ENCODE measurements around the gene DGKH.

The DGKH gene

DNA sequence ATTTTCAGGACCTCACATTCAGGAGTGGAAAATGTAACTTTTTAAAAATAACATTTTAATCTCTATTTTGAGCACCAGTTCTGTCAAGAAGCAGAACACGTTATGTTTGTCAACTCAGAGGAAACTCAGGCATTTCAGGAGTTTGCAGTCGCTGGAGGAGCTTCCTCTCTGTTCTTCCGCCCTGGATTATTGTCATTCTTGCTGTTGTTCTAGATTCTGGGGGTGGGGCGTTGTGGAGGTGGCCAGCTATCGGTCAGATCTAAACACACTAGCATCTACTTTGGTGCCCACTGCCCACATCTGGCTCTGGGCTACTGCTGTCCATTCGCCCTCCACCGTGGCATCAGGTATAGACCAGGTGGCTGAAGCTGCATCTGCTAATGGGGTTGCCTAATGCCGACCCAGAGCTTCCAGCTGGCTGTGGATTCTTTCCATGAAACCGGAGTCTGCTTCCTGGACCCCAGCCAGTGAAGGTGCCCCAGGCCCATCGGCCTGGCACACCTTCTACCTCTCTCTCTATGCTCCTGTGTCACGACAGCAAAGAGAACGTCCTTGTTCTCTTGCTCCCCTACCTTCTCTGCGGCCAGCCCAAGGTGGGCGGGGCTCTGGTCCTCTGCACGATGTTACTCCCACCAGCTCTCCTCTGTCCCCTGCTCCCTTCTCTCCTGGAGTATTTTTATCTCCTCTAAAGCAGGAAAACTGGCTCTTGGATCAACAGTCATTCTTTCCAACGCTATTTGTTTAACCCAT is 36.7 kb upstream of the DGKH start:
- Histone ChIP-seq H3K4me3 (ENCODE audit: low read length) (no peak overlapping the region), H3K9me3 (ENCODE audit: control insufficient read depth, insufficient read depth, low read length) (no peaks in the 10 kb centered on the region), H3K36me3 (ENCODE audit: control insufficient read depth, low read length) (no peaks in the 10 kb centered on the region), H3K4me2 (ENCODE audit: low read length) (no peak overlapping the region), H3K27me3 (ENCODE audit: control insufficient read depth, low read length) (no peaks in the 10 kb centered on the region), H3K9me2 (replicated peaks; ENCODE audit: control insufficient read depth, low read length) (no peaks in the 10 kb centered on the region), H3K79me2 (ENCODE audit: control insufficient read depth, low read length) (no peaks in the 10 kb centered on the region), H3F3A (ENCODE audit: control insufficient read depth, insufficient read depth) (no peaks in the 10 kb centered on the region), H3K4me1 (ENCODE audit: control insufficient read depth, low read length) (no peaks in the 10 kb centered on the region), H3K27ac (ENCODE audit: low read depth, low read length) (no peak overlapping the region), H4K20me1 (ENCODE audit: control insufficient read depth, insufficient read depth, low read depth, low read length) (no peaks in the 10 kb centered on the region)
- no peak for TF ChIP-seq EZH2phosphoT487 (IDR thresholded peaks at IDR 0.05; ENCODE audit: borderline replicate concordance, low read length)
- TF ChIP-seq, protein P1, sequence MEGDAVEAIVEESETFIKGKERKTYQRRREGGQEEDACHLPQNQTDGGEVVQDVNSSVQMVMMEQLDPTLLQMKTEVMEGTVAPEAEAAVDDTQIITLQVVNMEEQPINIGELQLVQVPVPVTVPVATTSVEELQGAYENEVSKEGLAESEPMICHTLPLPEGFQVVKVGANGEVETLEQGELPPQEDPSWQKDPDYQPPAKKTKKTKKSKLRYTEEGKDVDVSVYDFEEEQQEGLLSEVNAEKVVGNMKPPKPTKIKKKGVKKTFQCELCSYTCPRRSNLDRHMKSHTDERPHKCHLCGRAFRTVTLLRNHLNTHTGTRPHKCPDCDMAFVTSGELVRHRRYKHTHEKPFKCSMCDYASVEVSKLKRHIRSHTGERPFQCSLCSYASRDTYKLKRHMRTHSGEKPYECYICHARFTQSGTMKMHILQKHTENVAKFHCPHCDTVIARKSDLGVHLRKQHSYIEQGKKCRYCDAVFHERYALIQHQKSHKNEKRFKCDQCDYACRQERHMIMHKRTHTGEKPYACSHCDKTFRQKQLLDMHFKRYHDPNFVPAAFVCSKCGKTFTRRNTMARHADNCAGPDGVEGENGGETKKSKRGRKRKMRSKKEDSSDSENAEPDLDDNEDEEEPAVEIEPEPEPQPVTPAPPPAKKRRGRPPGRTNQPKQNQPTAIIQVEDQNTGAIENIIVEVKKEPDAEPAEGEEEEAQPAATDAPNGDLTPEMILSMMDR (IDR thresholded peaks at IDR 0.05; ENCODE audit: low read depth, low read length, poor library complexity, severe bottlenecking) = no peak

DNA sequence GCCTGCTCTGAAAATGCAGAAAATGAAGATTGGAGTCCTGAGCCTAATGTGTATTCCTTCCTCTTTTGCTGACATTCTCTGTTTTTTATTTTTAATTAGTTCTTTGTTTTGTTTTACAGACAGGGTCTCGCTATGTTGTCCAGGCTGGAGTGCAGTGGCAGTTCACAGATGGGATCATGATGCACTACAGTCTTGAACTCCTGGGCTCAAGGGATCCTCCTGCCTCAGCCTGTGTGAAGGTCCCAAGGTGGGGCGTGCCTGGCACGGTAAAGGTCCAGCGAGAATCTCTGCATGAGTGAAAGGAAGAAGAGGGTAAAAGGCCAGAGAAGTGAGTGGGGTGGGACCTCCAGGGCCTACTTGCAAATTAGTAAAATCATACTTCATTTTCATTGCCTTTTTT is 34.3 kb upstream of the DGKH start:
- H3K4me3 ChIP-seq (ENCODE audit: low read length) = no peak overlapping the region
- no peaks in the 10 kb centered on the region for H3F3A ChIP-seq (ENCODE audit: control insufficient read depth, insufficient read depth)
- H3K79me2 ChIP-seq (ENCODE audit: control insufficient read depth, low read length) = no peaks in the 10 kb centered on the region
- H4K20me1 ChIP-seq (ENCODE audit: control insufficient read depth, insufficient read depth, low read depth, low read length) = no peaks in the 10 kb centered on the region
- no peaks in the 10 kb centered on the region for H3K27me3 ChIP-seq (ENCODE audit: control insufficient read depth, low read length)
- no peaks in the 10 kb centered on the region for H3K36me3 ChIP-seq (ENCODE audit: control insufficient read depth, low read length)
- TF ChIP-seq, protein P1 (IDR thresholded peaks at IDR 0.05; ENCODE audit: low read depth, low read length, poor library complexity, severe bottlenecking) = no peak
- no peak for TF ChIP-seq EZH2phosphoT487 (IDR thresholded peaks at IDR 0.05; ENCODE audit: borderline replicate concordance, low read length)
- no peak overlapping the region for H3K4me2 ChIP-seq (ENCODE audit: low read length)
- no peaks in the 10 kb centered on the region for H3K4me1 ChIP-seq (ENCODE audit: control insufficient read depth, low read length)
- no peak overlapping the region for H3K27ac ChIP-seq (ENCODE audit: low read depth, low read length)
- no peaks in the 10 kb centered on the region for H3K9me3 ChIP-seq (ENCODE audit: control insufficient read depth, insufficient read depth, low read length)
- H3K9me2 ChIP-seq (replicated peaks; ENCODE audit: control insufficient read depth, low read length) = no peaks in the 10 kb centered on the region

DNA sequence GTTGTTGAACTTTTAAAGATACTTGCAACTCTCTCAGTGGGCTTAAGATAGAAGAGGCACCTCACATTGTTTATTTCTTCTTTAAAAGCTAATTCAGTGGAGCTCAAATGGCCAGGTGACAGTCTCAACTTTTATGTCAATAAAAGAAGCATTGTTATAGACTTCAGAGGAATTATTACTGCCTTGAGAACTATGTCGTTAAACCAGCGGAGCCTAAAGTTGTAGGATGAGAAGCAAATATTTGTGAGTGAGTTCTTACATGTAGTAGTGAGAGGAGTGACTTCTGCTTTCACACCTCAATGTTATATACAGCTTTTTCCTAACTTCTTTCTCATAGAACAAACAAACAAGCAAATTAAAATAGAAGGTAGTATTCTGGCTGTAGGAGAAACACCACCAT is 31.2 kb upstream of the DGKH start:
- Histone ChIP-seq H3K79me2 (ENCODE audit: control insufficient read depth, low read length) (no peaks in the 10 kb centered on the region), H3K27me3 (ENCODE audit: control insufficient read depth, low read length) (no peaks in the 10 kb centered on the region), H3K4me2 (ENCODE audit: low read length) (no peak overlapping the region), H3K27ac (ENCODE audit: low read depth, low read length) (no peak overlapping the region), H3K4me1 (ENCODE audit: control insufficient read depth, low read length) (no peaks in the 10 kb centered on the region), H3K36me3 (ENCODE audit: control insufficient read depth, low read length) (no peaks in the 10 kb centered on the region), H3K4me3 (ENCODE audit: low read length) (no peak overlapping the region), H4K20me1 (ENCODE audit: control insufficient read depth, insufficient read depth, low read depth, low read length) (no peaks in the 10 kb centered on the region), H3K9me3 (ENCODE audit: control insufficient read depth, insufficient read depth, low read length) (no peaks in the 10 kb centered on the region), H3F3A (ENCODE audit: control insufficient read depth, insufficient read depth) (no peaks in the 10 kb centered on the region), H3K9me2 (replicated peaks; ENCODE audit: control insufficient read depth, low read length) (no peaks in the 10 kb centered on the region)
- TF ChIP-seq, protein P1 (IDR thresholded peaks at IDR 0.05; ENCODE audit: low read depth, low read length, poor library complexity, severe bottlenecking) = no peak
- no peak for TF ChIP-seq EZH2phosphoT487 (IDR thresholded peaks at IDR 0.05; ENCODE audit: borderline replicate concordance, low read length)
